NB4 (cell line): Measurements from ENCODE around the gene MAGI1.
A peak's percentile ranks its signal among the peaks of the same experiment; 100 is the strongest.

ENCODE experiments used
- DNase-seq: peaks from one replicate; pipeline ENCODE4 v3.0.0; 2010; ENCODE audit warnings: low read depth
- H3K4me3 ChIP-seq: one replicate; pipeline ENCODE4 v1.5.1; 2011; ENCODE audit warnings: mild to moderate bottlenecking, low read depth, low read length, moderate library complexity
- MYC ChIP-seq: IDR thresholded peaks from 2 replicates; pipeline ENCODE4 v1.6.1; 2011; ENCODE audit warnings: low read depth, low read length
- POLR2A ChIP-seq: IDR thresholded peaks from 2 replicates; pipeline ENCODE4 v1.6.1; 2011; ENCODE audit warnings: mild to moderate bottlenecking; ENCODE audit not compliant: insufficient read length; ENCODE audit errors: extremely low read depth
- TF ChIP-seq, protein P1 (sequence below): IDR thresholded peaks from one replicate; pipeline ENCODE4 v1.5.1; 2012; ENCODE audit warnings: low read depth, low read length
- TF ChIP-seq, protein P2 (sequence below): IDR thresholded peaks from 2 replicates; pipeline ENCODE4 v1.6.1; 2011; ENCODE audit warnings: low read depth, low read length

MAGI1 gene

DNA sequence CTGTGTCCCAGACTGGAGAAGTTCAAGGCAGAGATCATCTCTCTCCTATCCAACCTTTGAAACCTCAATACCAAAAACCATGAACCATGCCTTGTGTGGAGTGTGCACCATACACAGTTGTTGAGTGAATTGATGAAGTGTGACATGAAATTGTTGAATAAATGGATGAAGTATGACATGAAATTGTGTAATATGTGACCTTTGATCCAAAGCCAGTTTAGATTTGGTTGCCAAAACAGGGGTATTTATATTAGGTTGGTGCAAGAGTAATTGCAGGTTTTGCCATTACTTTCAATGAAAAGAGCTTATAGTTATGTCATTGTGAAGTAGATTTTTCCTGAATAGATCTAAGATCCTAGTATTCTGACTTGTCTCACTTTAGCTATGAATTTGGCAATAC is 3.1 kb upstream of the MAGI1 start:
- no peak overlapping the region for H3K4me3 ChIP-seq
- no peak for DNase-seq
- TF ChIP-seq MYC (no peak), POLR2A (no peak)
- TF ChIP-seq, protein P1, sequence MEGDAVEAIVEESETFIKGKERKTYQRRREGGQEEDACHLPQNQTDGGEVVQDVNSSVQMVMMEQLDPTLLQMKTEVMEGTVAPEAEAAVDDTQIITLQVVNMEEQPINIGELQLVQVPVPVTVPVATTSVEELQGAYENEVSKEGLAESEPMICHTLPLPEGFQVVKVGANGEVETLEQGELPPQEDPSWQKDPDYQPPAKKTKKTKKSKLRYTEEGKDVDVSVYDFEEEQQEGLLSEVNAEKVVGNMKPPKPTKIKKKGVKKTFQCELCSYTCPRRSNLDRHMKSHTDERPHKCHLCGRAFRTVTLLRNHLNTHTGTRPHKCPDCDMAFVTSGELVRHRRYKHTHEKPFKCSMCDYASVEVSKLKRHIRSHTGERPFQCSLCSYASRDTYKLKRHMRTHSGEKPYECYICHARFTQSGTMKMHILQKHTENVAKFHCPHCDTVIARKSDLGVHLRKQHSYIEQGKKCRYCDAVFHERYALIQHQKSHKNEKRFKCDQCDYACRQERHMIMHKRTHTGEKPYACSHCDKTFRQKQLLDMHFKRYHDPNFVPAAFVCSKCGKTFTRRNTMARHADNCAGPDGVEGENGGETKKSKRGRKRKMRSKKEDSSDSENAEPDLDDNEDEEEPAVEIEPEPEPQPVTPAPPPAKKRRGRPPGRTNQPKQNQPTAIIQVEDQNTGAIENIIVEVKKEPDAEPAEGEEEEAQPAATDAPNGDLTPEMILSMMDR: no peak
- TF ChIP-seq, protein P2, sequence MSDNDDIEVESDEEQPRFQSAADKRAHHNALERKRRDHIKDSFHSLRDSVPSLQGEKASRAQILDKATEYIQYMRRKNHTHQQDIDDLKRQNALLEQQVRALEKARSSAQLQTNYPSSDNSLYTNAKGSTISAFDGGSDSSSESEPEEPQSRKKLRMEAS: no peak

DNA sequence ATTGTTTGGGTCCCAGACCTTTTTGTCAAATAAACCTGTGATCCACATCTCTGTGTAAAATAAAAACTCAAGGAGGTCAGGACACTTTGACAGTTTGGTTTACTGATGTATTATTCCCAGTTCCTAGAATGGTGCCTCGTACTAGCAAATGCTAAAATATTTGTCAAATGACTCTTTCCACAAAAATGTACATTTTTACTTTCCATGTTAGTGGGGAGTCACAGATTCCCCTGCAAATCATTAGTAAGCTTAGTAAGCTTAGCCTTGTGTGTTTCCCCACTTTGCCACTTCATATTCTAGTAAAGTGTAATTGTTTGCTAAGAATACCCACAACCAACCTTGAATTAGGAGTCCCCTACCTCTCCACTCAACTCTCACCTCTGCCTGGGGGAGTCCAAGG is 2.4 kb upstream of the MAGI1 start:
- no peak overlapping the region for H3K4me3 ChIP-seq
- TF ChIP-seq, protein P2: no peak
- TF ChIP-seq MYC (no peak), POLR2A (no peak)
- TF ChIP-seq, protein P1: no peak
- no peak for DNase-seq

DNA sequence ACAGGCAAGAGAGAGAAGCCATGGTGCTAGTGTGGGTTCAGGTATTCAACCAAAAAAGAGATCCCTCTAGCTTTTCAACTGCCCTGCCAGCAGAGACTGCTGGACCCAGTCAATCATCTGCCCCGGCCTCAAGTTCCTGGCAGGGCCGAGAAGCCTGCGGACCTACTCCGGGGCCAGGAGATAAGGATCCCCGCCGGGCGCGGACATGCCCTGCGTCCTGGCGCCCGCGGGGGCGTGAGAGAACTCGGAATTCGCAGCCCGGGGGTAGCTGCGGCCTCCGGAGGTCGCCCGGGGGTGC is 821 bp upstream of the MAGI1 start:
- no peak overlapping the region for H3K4me3 ChIP-seq
- no peak for DNase-seq
- TF ChIP-seq, protein P1: no peak

GRCh38 chr3:66038384-66038725 is 363 bp downstream of the MAGI1 start:
- H3K4me3 ChIP-seq: peak overlapping the region; percentile 47
- TF ChIP-seq POLR2A: no peak
- TF ChIP-seq MYC: no peak
- TF ChIP-seq, protein P1: no peak
- TF ChIP-seq, protein P2: no peak
- no peak for DNase-seq

GRCh38 chr3:66037986-66038369 is 740 bp downstream of the MAGI1 start:
- TF ChIP-seq, protein P1: no peak
- no peak for TF ChIP-seq POLR2A
- TF ChIP-seq MYC: no peak
- TF ChIP-seq, protein P2: no peak
- H3K4me3 ChIP-seq: peak overlapping the region; percentile 47
- no peak for DNase-seq

DNA sequence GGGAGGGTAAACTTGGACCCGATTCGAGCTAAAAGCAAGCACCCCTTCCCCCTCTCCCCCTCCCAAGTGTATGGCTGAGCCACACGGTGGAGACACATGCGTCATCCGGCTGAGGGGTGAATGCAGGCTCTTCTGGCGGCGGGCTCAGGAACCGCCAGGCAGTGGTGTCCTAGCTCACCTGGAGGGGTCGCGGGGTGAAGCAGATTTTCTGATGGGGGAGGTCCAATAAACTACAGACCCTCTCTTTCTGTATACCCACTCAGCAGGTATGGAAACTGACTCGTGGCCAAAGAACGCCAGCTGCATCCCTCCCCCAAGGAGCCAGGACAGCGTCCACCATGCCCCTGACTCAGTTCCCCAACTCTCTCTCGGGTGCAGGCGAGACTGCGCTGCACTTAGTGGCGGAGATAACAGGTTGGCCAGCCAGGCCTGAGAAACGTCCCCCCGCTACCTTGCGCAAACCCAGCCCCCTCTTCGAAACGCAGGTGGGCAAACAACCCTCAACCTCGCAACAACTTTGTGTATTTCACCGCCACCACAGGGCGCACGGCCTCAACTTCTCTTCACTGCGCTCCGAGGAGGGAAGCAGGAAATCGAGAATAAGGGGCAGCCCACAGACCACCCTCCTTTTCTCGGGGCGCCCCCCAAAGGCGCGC is 1.3 kb downstream of the MAGI1 start:
- TF ChIP-seq MYC (no peak), POLR2A (no peak)
- TF ChIP-seq, protein P1: no peak
- TF ChIP-seq, protein P2: no peak

More for the DNA sequence above, 1.3 kb downstream of the MAGI1 start:
- DNase-seq: no peak
- no peak overlapping the region for H3K4me3 ChIP-seq
